DOHH2 (cell line): ENCODE results near the gene RNPS1.

Experiments used
- CTCF ChIP-seq: fragments of 200-600 bp; sonication (generic); IDR thresholded peaks from one replicate; pipeline ENCODE4 v1.5.1; 2014; ENCODE audit warnings: antibody characterized with exemption, mild to moderate bottlenecking, low read depth, low read length; ENCODE audit not compliant: poor library complexity, severe bottlenecking
- EZH2phosphoT487 ChIP-seq: fragments of 200-600 bp; sonication (generic); IDR thresholded peaks from 2 replicates; pipeline ENCODE4 v1.6.1; 2017; ENCODE audit warnings: borderline replicate concordance, mild to moderate bottlenecking, antibody characterized with exemption, low read length, moderate library complexity, mixed read lengths

- no peak for TF ChIP-seq CTCF
- TF ChIP-seq EZH2phosphoT487, result no peak
These were observed 38.8 kb downstream of the RNPS1 start for GRCh38 chr16:2229091-2229490.
